Activated naive CD8-positive, alpha-beta T cell treated with anti-CD3 and anti-CD28 coated beads for 36 hours (primary cell): ENCODE results near the gene PDE4B. TPM values are rescaled to one million over a fixed set of nuclear protein-coding genes. Genes with fewer than 3 reads are reported as not detected.

Source experiments
- DNase-seq: peaks from one replicate; pipeline ENCODE4 v3.0.0; 2021
- H3K27ac Mint-ChIP-seq: one replicate; pipeline ENCODE4 v1.8.0; 2022; ENCODE audit warnings: mild to moderate bottlenecking, moderate library complexity, mixed read lengths
- H3K27me3 Mint-ChIP-seq: one replicate; pipeline ENCODE4 v1.8.0; 2022; ENCODE audit warnings: mild to moderate bottlenecking, mixed read lengths
- H3K36me3 Mint-ChIP-seq: one replicate; pipeline ENCODE4 v1.8.0; 2021; ENCODE audit warnings: mild to moderate bottlenecking, mixed read lengths
- H3K4me1 Mint-ChIP-seq: one replicate; pipeline ENCODE4 v1.8.0; 2021; ENCODE audit warnings: mixed read lengths
- H3K4me3 Mint-ChIP-seq: one replicate; pipeline ENCODE4 v1.8.0; 2022; ENCODE audit warnings: mild to moderate bottlenecking, moderate library complexity, mixed read lengths
- H3K9me3 Mint-ChIP-seq: one replicate; pipeline ENCODE4 v1.8.0; 2022; ENCODE audit warnings: mixed read lengths
- total RNA-seq, 2 experiments: library from RNA; stranded (reverse); gene quantifications; one replicate each; pipeline ENCODE4 v1.2.3, GENCODE V29; 2021

PDE4B gene
- total RNA-seq, 2 experiments from 2014 or later = 22.3 to 24.6 TPM

- H3K27me3 Mint-ChIP-seq = peaks cover 70% of the 10 kb centered on the region
- H3K4me3 Mint-ChIP-seq = no peak overlapping the region
- peaks cover 7% of the 10 kb centered on the region for H3K9me3 Mint-ChIP-seq
- no peaks in the 10 kb centered on the region for H3K4me1 Mint-ChIP-seq
- DNase-seq = no peak
- no peaks in the 10 kb centered on the region for H3K36me3 Mint-ChIP-seq
- H3K27ac Mint-ChIP-seq = no peak overlapping the region
These were observed 660 bp upstream of the PDE4B start for GRCh38 chr1:65791801-65792668.

GRCh38 chr1:65793359-65793732 lies 651 bp downstream of the PDE4B start:
- H3K27me3 Mint-ChIP-seq = peaks cover 71% of the 10 kb centered on the region
- H3K36me3 Mint-ChIP-seq = no peaks in the 10 kb centered on the region
- H3K4me3 Mint-ChIP-seq = no peak overlapping the region
- no peak overlapping the region for H3K27ac Mint-ChIP-seq
- DNase-seq = no peak
- H3K4me1 Mint-ChIP-seq = no peaks in the 10 kb centered on the region
- H3K9me3 Mint-ChIP-seq = peaks cover 7% of the 10 kb centered on the region

- no peak overlapping the region for H3K4me3 Mint-ChIP-seq
- no peaks in the 10 kb centered on the region for H3K9me3 Mint-ChIP-seq
- peaks cover 65% of the 10 kb centered on the region for H3K27me3 Mint-ChIP-seq
- no peaks in the 10 kb centered on the region for H3K4me1 Mint-ChIP-seq
- no peak overlapping the region for H3K27ac Mint-ChIP-seq
- no peaks in the 10 kb centered on the region for H3K36me3 Mint-ChIP-seq
- DNase-seq = no peak
These were observed 2.6 kb downstream of the PDE4B start for GRCh38 chr1:65795311-65795710.

GRCh38 chr1:65799601-65800000 lies 6.9 kb downstream of the PDE4B start:
- Mint-ChIP-seq H3K36me3 (no peaks in the 10 kb centered on the region), H3K27me3 (peaks cover 61% of the 10 kb centered on the region), H3K9me3 (no peaks in the 10 kb centered on the region), H3K4me3 (no peak overlapping the region), H3K4me1 (no peaks in the 10 kb centered on the region), H3K27ac (no peak overlapping the region)
- no peak for DNase-seq

GRCh38 chr1:65804584-65804983 lies 11.9 kb downstream of the PDE4B start:
- no peaks in the 10 kb centered on the region for H3K36me3 Mint-ChIP-seq
- H3K27ac Mint-ChIP-seq = no peak overlapping the region
- peaks cover 60% of the 10 kb centered on the region for H3K27me3 Mint-ChIP-seq
- H3K4me3 Mint-ChIP-seq = no peak overlapping the region
- no peaks in the 10 kb centered on the region for H3K4me1 Mint-ChIP-seq
- no peak for DNase-seq
- no peaks in the 10 kb centered on the region for H3K9me3 Mint-ChIP-seq

- H3K9me3 Mint-ChIP-seq = peaks cover 6% of the 10 kb centered on the region
- peak overlapping the region; percentile 93 for H3K27ac Mint-ChIP-seq
- H3K4me3 Mint-ChIP-seq = no peak overlapping the region
- H3K36me3 Mint-ChIP-seq = no peaks in the 10 kb centered on the region
- H3K27me3 Mint-ChIP-seq = peaks cover 44% of the 10 kb centered on the region
- H3K4me1 Mint-ChIP-seq = peaks cover 17% of the 10 kb centered on the region
- DNase-seq = peak; percentile 78
These were observed 19.4 kb downstream of the PDE4B start for GRCh38 chr1:65812065-65812464.

GRCh38 chr1:65813956-65814355 lies 21.3 kb downstream of the PDE4B start:
- Mint-ChIP-seq H3K27me3 (peaks cover 39% of the 10 kb centered on the region), H3K27ac (no peak overlapping the region), H3K4me3 (no peak overlapping the region), H3K36me3 (no peaks in the 10 kb centered on the region), H3K9me3 (peaks cover 6% of the 10 kb centered on the region), H3K4me1 (peaks cover 17% of the 10 kb centered on the region)
- DNase-seq = no peak

- Mint-ChIP-seq H3K4me1 (peaks cover 16% of the 10 kb centered on the region), H3K4me3 (no peak overlapping the region), H3K27ac (no peak overlapping the region), H3K36me3 (no peaks in the 10 kb centered on the region), H3K27me3 (peaks cover 36% of the 10 kb centered on the region), H3K9me3 (peaks cover 6% of the 10 kb centered on the region)
- no peak for DNase-seq
These were observed 22.1 kb downstream of the PDE4B start for GRCh38 chr1:65814752-65815151.

GRCh38 chr1:65817891-65818290 lies 25.2 kb downstream of the PDE4B start:
- no peak overlapping the region for H3K4me3 Mint-ChIP-seq
- H3K27ac Mint-ChIP-seq = no peak overlapping the region
- no peak for DNase-seq
- no peaks in the 10 kb centered on the region for H3K36me3 Mint-ChIP-seq
- H3K27me3 Mint-ChIP-seq = peaks cover 32% of the 10 kb centered on the region
- H3K4me1 Mint-ChIP-seq = peaks cover 2% of the 10 kb centered on the region
- H3K9me3 Mint-ChIP-seq = peaks cover 2% of the 10 kb centered on the region

GRCh38 chr1:65818966-65819365 lies 26.3 kb downstream of the PDE4B start:
- peaks cover 1% of the 10 kb centered on the region for H3K9me3 Mint-ChIP-seq
- H3K27ac Mint-ChIP-seq = no peak overlapping the region
- H3K36me3 Mint-ChIP-seq = no peaks in the 10 kb centered on the region
- no peaks in the 10 kb centered on the region for H3K4me1 Mint-ChIP-seq
- H3K27me3 Mint-ChIP-seq = peaks cover 34% of the 10 kb centered on the region
- no peak for DNase-seq
- no peak overlapping the region for H3K4me3 Mint-ChIP-seq

GRCh38 chr1:65820983-65821382 lies 28.3 kb downstream of the PDE4B start:
- Mint-ChIP-seq H3K4me3 (no peak overlapping the region), H3K4me1 (no peaks in the 10 kb centered on the region), H3K27ac (no peak overlapping the region), H3K36me3 (no peaks in the 10 kb centered on the region), H3K27me3 (peaks cover 39% of the 10 kb centered on the region), H3K9me3 (peaks cover 1% of the 10 kb centered on the region)
- DNase-seq = no peak

- no peak overlapping the region for H3K4me3 Mint-ChIP-seq
- H3K27me3 Mint-ChIP-seq = peaks cover 39% of the 10 kb centered on the region
- H3K27ac Mint-ChIP-seq = no peak overlapping the region
- no peaks in the 10 kb centered on the region for H3K4me1 Mint-ChIP-seq
- H3K9me3 Mint-ChIP-seq = peaks cover 1% of the 10 kb centered on the region
- DNase-seq = no peak
- no peaks in the 10 kb centered on the region for H3K36me3 Mint-ChIP-seq
These were observed 28.7 kb downstream of the PDE4B start for GRCh38 chr1:65821386-65821785.

- Mint-ChIP-seq H3K9me3 (peaks cover 1% of the 10 kb centered on the region), H3K4me3 (no peak overlapping the region), H3K27me3 (peaks cover 38% of the 10 kb centered on the region), H3K36me3 (no peaks in the 10 kb centered on the region), H3K27ac (no peak overlapping the region), H3K4me1 (no peaks in the 10 kb centered on the region)
- DNase-seq = no peak
These were observed 31.4 kb downstream of the PDE4B start for GRCh38 chr1:65824103-65824502.

- Mint-ChIP-seq H3K9me3 (peaks cover 1% of the 10 kb centered on the region), H3K27me3 (peaks cover 43% of the 10 kb centered on the region), H3K4me1 (peaks cover 4% of the 10 kb centered on the region), H3K27ac (no peak overlapping the region), H3K36me3 (no peaks in the 10 kb centered on the region), H3K4me3 (no peak overlapping the region)
- DNase-seq = no peak
These were observed 33.0 kb downstream of the PDE4B start for GRCh38 chr1:65825741-65826140.

GRCh38 chr1:65826782-65827181 lies 34.1 kb downstream of the PDE4B start:
- Mint-ChIP-seq H3K27me3 (peaks cover 43% of the 10 kb centered on the region), H3K4me3 (no peak overlapping the region), H3K4me1 (peaks cover 4% of the 10 kb centered on the region), H3K27ac (no peak overlapping the region), H3K9me3 (peaks cover 1% of the 10 kb centered on the region), H3K36me3 (no peaks in the 10 kb centered on the region)
- no peak for DNase-seq

GRCh38 chr1:65827346-65827745 lies 34.7 kb downstream of the PDE4B start:
- no peak overlapping the region for H3K4me3 Mint-ChIP-seq
- no peak overlapping the region for H3K27ac Mint-ChIP-seq
- DNase-seq = no peak
- H3K27me3 Mint-ChIP-seq = peaks cover 47% of the 10 kb centered on the region
- no peaks in the 10 kb centered on the region for H3K36me3 Mint-ChIP-seq
- H3K9me3 Mint-ChIP-seq = peaks cover 1% of the 10 kb centered on the region
- peaks cover 4% of the 10 kb centered on the region for H3K4me1 Mint-ChIP-seq
